T-helper 2 cell (primary cell): Measurements from ENCODE around the gene ABHD1.

Experiments
- DNase-seq, 5 experiments: peaks; one replicate each; pipeline versions ENCODE4 v3.0.0 to v3.0.0-alpha.2; 2012 to 2022

Gene ABHD1

DNA sequence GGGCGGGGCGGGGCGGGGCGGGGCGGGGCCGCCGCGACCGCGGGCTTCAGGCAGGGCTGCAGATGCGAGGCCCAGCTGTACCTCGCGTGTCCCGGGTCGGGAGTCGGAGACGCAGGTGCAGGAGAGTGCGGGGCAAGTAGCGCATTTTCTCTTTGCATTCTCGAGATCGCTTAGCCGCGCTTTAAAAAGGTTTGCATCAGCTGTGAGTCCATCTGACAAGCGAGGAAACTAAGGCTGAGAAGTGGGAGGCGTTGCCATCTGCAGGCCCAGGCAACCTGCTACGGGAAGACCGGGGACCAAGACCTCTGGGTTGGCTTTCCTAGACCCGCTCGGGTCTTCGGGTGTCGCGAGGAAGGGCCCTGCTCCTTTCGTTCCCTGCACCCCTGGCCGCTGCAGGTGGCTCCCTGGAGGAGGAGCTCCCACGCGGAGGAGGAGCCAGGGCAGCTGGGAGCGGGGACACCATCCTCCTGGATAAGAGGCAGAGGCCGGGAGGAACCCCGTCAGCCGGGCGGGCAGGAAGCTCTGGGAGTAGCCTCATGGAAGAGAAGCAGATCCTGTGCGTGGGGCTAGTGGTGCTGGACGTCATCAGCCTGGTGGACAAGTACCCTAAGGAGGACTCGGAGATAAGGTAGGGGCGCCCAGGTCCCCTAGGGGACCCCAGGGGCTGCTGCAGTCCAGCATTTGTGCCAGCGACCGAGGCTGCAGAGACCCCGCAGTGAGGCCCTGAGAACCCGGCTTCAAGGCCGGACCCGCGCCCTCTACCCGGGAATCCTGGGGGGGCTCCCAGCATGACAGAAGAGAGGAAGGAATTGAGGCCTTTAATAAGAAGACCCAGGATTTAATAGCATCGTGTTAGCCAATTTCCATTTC, 36.7 kb upstream of the ABHD1 start, which contains the start of gene KHK:
Gene KHK, plus strand, starts transcription at position 49 of the 870 bp plus-strand sequence. Its CDS starts 488 bp downstream, at position 537.
- DNase-seq: no peak

DNA sequence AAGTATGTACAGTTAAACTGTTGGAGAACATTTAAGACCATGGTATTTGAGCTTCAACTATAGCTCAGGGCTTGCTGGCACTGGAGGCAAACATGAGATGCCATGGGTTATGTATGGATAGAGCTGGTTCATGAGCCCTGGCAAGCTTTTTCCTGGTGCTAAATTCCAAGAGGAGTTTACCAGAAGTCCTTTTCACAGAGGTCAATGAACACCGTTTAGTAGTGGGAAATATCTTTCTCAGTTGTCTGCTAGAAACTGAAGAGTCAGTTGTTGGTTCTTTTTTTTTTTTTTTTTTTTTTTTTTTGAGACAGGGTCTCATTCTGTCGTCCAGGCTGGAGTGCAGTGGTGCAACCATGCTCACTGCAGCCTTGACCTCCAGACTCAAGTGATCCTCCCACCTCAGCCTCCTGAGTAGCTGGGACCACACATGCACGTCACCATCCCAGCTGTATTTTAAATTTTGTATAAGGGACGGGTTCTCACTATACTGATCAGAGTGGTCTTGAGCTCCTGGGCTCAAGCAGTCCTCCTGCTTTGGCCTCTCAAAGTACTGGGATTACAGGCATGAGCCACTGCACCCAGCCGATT, 35.7 kb upstream of the ABHD1 start:
- DNase-seq: no peak

DNA sequence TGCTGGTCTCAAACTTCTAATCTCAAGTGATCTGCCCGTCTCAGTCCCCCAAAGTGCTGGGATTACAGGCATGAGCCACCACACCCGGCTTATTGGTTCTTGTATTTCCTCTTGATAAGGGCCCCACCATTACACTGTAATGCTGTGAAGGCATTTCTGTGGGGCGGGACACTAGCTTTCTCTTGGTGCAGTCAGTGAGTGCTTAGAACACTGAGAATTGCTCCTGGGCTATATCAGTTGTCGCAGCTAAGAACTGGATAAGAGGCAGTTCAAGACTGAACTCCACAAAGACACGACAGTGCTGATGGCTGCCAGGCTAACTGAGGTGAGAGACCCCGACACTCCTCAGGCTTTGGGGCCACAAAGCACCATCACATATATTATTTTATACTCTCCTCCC, 35.0 kb upstream of the ABHD1 start:
- no peak for DNase-seq

DNA sequence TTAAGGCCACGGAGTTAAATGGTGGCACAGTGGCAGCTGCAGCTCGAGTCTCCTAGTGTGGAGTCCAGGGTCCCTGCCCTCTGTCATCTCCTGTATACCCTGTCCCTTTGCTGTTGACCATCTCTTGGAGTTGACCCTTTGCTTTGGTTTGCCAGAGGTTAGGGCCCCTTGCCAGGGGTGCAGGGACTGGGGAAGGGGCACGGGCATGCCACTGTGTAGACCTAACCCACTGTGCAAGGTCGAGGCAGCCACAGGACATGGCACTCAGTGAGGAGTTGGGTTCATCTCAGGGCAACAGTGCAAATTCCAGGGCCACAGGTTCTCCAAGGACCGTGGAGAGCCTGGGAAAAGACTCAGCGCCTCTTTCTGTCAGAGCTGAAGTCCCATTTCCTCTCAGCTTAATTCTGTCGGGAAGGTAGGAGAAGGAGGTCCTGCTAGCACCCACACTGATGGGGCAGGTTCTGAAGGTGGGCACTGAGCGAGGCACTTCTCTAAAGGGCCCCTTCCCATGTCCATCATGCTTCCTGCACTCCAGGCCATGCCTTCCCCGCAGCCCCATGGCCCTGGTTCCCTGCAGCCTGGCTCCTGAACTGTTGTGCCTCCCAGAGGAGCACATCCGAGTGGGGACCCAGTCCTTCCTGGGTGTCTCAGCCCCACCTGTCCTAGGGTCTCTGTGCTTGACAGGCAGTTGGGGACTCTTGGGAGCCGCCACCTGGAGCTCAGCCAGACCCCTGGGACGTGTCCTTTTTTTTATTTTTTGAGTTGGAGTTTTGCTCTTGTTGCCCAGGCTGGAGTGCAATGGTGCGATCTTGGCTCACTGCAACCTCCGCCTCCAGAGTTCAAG, 34.3 kb upstream of the ABHD1 start:
- DNase-seq: no peak

DNA sequence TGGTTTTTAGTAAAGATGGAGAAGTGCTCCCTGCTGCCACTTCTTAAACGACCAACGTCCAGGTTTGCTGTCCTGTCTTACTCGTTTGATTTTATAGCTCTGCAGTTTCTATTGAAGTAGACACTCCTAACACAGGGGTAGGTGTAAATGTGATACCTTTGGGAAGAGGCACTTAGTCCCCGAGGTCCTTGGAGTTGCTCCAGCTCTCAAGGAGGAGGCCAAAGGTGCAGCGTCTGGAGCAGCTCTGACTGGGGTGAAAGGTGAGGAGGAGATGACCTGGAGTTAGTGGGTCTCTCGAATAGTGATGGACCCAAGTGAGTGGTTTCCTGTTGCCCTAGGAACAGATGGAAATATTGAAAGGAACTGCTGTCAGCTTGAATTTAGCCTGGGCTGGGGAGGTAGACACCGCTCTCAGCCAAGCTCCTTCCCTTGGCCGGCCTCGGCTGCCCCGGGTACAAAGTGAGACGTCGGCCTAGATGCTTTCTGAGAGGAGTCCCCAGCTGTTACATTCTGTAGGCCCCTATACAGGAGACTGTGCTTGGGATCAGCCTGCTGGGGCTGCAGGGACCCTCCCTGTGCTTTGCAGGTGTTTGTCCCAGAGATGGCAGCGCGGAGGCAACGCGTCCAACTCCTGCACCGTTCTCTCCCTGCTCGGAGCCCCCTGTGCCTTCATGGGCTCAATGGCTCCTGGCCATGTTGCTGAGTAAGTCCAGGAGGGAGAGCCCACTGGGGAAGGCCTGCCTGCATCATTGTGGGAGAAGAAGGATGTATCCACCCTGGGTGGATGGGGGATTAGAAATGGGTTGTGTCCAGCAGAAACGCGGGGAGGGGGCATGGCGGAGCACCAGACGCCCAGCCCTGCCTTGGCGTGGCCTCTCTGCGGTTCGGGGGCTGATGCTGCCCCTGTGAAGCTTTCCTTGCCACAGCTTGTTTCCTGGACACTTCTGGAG, 31.6 kb upstream of the ABHD1 start:
- no peak for DNase-seq

DNA sequence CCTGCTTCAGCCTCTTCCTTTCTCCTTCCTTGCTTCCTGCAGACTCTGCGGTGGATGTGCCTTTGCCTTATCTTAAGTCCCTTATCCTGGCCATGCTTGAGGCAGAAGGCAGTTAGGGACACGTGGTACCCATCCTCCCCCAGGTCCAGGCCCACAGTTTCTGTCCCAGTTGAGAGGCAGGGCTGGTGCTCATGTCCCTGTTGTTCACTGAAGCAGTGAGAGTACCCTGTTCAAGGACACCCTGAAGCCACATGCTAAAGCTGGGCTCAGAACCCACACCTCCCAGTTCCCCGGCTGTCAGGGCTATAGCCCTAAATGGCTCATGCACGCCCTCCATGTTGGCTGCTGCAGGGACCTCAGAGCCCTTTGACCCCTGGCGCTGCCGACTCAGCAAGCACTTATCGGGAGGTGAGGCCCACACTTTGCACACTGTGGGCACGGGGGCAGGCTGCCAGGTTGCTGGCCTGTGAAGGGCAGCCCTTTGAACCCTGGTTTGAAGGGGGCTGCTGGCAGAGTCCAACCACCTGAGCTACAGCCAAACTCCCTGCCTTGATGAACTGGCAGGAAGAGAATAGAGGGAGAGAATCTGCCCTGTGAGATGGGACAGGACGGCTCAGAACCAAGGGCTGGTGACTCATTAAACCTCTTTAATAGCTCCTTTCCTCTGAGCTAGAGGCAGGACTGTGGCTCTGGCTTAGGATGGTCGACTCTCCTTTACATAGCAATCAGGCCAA, 30.8 kb upstream of the ABHD1 start:
- no peak for DNase-seq

DNA sequence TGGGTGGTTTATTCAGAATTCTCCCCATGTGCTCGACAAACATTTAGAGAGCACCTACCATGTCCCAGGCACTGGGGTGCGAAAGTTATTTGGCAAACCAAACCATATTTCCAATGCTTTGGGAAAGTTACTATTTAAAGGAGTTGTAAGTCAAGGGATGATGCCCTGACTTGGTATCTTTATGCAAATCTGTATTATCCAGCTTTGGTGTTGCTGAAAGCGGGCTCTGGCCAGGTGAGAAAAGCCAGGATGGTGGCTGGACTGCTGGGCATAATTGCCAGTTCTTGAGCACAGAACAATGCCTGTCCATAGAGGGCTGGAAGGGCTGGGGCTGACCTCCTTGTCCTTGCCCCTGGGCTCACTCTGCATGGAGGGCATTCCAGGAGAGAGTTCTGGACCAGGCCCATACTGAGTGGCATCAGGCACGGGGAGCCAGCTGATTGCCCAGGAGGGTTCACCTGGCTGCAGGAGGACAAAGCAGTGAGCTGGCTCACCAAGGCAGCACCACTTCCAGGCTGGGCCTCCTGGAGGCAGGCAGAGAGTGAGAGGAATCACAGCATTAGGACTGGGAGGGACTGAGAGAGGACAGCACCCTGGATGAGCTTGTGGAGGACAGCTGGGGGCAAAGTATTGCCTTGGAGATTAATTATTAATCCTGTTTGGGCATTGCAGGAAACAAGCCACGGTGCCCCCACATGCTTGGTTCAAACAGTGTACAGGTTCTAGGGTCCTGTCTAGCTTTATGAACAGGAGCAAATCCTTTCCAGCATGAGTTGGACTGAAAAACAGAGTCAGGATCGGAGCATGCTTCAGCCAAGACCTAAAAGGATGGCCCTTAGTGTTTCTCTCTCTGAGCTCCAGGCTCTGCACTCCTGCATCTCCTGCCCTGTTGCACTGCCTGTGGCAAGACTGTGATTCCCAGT, 29.9 kb upstream of the ABHD1 start:
- DNase-seq: no peak

DNA sequence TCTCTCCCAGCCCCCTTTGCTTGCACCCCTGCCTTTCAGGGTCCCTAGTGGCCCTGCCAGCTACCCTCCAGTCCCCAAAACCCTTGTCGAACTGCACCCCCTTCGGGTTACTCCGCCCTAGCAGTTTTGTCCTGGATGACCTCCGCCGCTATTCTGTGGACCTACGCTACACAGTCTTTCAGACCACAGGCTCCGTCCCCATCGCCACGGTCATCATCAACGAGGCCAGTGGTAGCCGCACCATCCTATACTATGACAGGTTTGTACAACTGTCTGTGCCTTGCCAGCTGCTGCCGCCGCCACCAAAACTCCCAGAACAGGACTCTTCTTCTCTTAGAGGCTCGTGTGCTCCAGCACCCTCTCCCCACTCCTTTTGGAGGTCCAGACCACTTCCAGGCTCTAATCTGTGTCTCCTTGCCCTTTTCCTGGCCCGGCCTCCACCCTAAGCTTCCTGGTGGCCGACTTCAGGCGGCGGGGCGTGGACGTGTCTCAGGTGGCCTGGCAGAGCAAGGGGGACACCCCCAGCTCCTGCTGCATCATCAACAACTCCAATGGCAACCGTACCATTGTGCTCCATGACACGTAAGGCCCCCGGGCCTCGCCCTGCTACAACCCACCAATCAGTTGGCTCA, 29.1 kb upstream of the ABHD1 start:
- no peak for DNase-seq

DNA sequence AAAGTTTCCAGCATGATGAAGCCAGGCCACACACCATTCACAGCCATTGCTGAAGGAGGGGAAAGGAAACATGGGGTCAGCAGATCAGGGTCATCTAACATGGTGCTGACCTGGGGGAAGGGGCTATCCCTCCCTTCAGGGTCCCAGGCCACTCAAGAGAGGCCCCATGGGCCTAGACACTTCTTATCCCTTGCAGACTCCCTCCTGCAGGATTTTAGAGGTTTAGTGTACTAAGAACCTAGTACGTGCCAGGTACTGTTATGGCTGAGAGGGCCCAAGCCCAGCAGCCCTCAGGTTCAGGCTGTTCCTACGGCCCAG, 28.2 kb upstream of the ABHD1 start:
- no peak for DNase-seq

DNA sequence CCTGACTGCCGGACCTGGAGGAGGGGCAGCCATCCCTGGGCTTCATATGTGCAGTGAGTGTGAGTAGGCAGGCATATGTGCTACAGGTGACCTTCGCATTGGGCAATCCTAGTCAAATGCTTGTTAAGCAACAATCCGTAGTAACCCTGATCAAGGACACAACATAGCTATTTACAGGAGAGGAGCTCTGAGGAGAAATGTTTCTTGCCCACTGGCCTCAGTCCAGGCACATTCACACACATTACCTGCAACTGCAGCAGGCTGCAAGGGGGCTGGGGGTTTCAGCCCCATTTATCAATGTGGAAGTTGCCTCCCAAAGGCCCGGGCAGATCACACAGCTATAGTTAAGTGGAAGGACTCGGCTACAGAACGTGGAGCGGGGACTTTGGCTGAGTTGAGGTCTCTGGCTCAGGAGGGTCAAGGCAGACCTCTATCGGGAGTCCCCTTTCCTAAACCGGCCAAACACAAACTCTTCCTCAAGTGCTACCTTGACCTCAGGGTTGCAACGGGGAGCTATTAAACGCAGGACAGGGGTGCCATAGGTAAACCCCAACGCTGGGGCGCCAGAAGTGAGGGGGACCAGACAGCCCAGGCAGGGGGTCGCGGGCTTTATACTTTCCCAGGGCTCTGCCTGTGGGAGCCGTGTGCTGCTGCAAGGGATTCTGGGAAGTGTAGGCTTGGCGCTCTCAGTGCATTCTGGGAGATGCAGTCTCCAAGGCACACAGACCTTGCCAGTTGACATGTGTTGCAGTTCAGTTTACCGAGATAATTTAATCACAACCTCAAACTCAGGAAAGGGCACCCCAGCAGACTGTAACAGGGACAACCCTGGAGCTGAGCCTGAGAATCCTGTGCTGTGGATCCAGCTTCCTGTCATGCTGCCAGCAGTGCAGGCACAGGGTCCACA, 27.6 kb upstream of the ABHD1 start:
- peak in 2 of 5 experiments; percentile 15 to 75 for DNase-seq

DNA sequence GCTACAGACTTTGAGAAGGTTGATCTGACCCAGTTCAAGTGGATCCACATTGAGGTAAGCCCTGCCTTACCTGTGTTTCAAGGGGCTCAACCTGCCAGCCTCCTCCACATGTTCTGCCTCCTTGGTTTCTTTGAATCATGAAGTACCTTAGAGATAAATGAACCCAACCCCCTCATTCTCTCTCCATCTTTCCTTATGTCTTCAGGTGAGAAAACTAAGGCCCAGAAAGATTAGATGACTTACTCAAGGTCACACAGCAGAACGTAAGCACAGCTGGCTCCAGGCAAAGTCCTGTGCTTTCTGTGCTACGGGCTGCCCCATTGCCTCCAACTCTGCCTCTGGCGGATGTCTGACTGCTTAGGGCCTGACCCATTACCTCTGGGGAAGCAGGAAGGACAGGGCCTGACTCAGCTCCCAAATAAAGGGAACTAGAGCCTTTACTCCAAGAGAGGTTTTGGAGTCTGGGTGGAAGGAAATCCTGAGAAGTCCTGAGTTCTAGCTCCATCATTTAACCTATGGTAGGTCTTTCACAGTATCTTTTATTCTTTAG, 26.8 kb upstream of the ABHD1 start:
- no peak for DNase-seq

DNA sequence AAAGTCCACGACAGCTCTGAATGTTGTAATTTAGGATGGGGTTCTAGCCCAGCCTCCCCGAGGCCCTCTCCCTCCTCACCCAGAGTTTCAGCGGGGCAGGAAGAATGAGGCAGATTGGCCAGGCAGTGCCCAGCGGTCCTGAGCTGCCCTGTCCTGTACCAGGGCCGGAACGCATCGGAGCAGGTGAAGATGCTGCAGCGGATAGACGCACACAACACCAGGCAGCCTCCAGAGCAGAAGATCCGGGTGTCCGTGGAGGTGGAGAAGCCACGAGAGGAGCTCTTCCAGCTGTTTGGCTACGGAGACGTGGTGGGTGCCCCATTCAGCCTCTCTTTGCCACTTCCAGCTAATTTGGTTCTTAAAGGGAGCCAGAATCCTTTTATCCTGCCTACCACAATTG, 26.3 kb upstream of the ABHD1 start:
- no peak for DNase-seq

DNA sequence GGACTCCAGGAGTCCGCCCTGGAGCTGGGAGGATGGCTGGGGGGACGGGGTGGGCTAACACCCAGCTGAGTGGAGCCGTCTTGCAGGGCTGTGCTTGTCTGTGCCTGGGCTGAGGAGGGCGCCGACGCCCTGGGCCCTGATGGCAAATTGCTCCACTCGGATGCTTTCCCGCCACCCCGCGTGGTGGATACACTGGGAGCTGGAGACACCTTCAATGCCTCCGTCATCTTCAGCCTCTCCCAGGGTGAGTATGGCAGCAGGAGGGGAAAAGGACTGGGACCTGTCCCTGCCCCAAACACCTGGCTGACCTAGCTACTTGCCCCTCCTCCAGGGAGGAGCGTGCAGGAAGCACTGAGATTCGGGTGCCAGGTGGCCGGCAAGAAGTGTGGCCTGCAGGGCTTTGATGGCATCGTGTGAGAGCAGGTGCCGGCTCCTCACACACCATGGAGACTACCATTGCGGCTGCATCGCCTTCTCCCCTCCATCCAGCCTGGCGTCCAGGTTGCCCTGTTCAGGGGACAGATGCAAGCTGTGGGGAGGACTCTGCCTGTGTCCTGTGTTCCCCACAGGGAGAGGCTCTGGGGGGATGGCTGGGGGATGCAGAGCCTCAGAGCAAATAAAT, 24.2 kb upstream of the ABHD1 start:
- no peak for DNase-seq

DNA sequence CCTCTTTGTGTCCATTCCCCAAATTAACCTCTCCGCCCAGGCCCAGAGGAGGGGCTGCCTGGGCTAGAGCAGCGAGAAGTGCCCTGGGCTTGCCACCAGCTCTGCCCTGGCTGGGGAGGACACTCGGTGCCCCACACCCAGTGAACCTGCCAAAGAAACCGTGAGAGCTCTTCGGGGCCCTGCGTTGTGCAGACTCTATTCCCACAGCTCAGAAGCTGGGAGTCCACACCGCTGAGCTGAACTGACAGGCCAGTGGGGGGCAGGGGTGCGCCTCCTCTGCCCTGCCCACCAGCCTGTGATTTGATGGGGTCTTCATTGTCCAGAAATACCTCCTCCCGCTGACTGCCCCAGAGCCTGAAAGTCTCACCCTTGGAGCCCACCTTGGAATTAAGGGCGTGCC, 23.6 kb upstream of the ABHD1 start:
- no peak for DNase-seq

DNA sequence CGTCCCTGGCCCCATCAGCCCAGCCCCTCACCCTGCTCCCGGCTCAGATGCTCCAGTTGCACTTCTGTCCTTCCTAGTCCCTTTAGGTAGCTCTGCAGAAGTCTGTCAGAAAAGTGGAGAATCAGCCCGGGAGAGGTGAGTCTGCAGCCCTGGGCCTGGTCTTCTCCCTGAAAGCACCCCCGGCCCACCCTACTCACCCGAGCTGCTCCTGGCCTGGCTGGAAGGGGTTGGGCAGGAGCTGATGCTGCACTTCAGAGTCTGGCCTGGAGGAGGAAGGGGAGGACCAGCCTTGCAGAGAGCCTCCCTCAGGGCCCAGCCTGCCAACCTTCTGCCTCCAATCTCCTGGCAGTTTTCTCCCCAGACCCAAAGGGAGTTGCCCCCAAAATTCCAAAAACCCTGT, 21.3 kb upstream of the ABHD1 start:
- DNase-seq: no peak

DNA sequence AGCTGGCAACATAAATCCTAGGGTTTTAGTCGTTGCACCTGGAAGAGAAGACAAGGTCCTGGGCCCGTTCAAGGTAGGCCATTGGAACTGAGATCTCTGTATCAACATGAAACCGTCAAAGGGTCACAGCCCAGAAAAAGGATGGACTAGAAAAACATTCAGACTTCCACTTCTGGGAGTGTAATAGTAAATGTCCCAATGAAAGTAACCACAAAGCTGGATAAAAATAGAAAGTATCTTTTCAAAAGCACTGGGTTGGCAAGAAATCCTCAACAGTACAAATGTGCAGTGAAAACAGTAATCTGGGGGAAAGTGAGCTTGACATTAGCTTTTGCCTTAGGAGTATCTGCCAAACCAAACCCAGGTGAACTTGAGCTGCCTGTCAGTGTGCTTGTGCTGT, 17.6 kb upstream of the ABHD1 start:
- no peak for DNase-seq

DNA sequence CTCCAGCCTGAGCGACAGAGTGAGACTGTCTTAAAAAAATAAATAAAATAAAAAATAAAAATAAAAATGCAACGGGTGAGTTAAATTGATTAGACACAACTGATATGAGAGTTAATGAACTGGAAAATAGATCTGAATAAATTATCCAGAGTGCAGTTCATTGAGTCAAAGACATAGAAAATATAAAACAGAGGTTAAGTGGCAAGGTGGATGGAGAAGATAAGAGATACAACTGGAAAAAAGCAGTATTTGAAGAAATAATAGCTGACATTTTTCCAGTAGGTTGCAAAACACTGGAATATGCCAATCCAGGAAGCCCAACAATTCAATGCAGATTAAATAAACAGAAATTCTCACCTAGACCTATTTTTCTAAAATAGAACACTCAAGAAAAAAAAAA, 15.4 kb upstream of the ABHD1 start:
- DNase-seq: no peak

DNA sequence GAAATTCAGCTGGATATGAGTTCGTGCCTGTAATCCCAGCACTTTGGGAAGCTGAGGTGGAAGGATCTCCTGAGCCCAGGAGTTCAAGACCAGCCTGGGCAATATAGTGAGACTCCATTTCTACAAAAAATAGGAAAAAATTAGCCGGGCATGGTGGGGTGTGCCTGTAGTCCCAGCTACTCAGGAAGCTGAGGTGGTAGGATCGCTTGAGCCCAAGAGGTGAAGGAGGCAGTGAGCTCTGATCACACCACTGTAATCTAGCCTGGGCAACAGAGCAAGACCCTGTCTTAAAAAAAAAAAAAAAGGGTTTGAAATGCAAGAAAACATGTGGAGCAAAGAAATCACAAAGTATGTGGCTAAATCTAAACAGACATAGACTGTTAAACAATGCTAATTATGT, 14.5 kb upstream of the ABHD1 start:
- no peak for DNase-seq
